K562 (cell line): Measurements from ENCODE around the gene LDB1. TPM values are rescaled to one million over a fixed set of nuclear protein-coding genes. Genes with fewer than 3 reads are reported as not detected.

Experiments
- ARID2 ChIP-seq: fragments of 450-650 bp; IDR thresholded peaks from 2 replicates; pipeline ENCODE4 v1.6.1; 2017; ENCODE audit warnings: antibody characterized with exemption, mild to moderate bottlenecking
- CHCHD3 ChIP-seq: fragments of 250-450 bp; sonication (Bioruptor Pico); IDR thresholded peaks from 2 replicates; pipeline ENCODE4 v2.1.2; 2022; ENCODE audit warnings: mild to moderate bottlenecking
- MAZ ChIP-seq, 2 experiments: fragments of 450-650 bp in 1 of 2; sonication (generic) in 1 of 2; formaldehyde crosslinking; IDR thresholded peaks in 1 of 2; conservative IDR thresholded peaks in 1 of 2; 2 replicates each; pipeline versions ENCODE4 v1.4.0 to v1.5.0; 2020; ENCODE audit warnings: mild to moderate bottlenecking in 1 of 2, missing genetic modification reagents in 1 of 2
- NONO ChIP-seq, 2 experiments: fragments of 200-400 bp in 1 of 2; fragments of 450-650 bp in 1 of 2; formaldehyde crosslinking in 1 of 2; IDR thresholded peaks; 2 replicates each; pipeline ENCODE4 v1.6.1; 2017; ENCODE audit warnings: low read depth in 2 of 2, mild to moderate bottlenecking in 2 of 2, moderate library complexity in 2 of 2, low read length in 1 of 2
- SNIP1 ChIP-seq: fragments of 450-650 bp; IDR thresholded peaks from 2 replicates; pipeline ENCODE4 v1.7.1; 2017; ENCODE audit warnings: low read depth, mild to moderate bottlenecking
- polyA plus RNA-seq, 8 experiments: library from polyadenylated mRNA; depleted of rRNA in 4 of 8; stranded (reverse) in 5 of 8; unstranded in 3 of 8; fragments of >200 nt; fragmentation: Nextera tagmentation in 2 of 8; fragmentation: Illumina TruSeq in 1 of 8; extraction: Ambion mirVana in 2 of 8; extraction: Trizol in 1 of 8; gene quantifications; 2 replicates each; pipeline versions ENCODE4 v1.2.1 to v1.2.3, GENCODE V29; 2011 to 2014; ENCODE audit warnings: inconsistent platforms in 1 of 8, missing spikeins in 1 of 8
- total RNA-seq, 7 experiments: library from RNA; depleted of rRNA in 6 of 7; stranded (reverse); fragments of >200 nt in 6 of 7; fragmentation: Illumina TruSeq in 2 of 7; extraction: Trizol in 2 of 7; gene quantifications; 2 replicates each; pipeline versions ENCODE4 v1.2.1 to v1.2.3, GENCODE V29; 2011 to 2021; ENCODE audit warnings: low replicate concordance in 1 of 7
- TF ChIP-seq, protein P1 (sequence below): sonication (generic); formaldehyde crosslinking; IDR thresholded peaks from 2 replicates; pipeline ENCODE4 v1.8.1; 2023; ENCODE audit warnings: mild to moderate bottlenecking, missing genetic modification reagents
- TF ChIP-seq, protein P2 (sequence below): sonication (generic); formaldehyde crosslinking; IDR thresholded peaks from 2 replicates; pipeline ENCODE4 v1.8.0; 2023; ENCODE audit warnings: mild to moderate bottlenecking, missing genetic modification reagents
- TF ChIP-seq, protein P3 (sequence below), 2 experiments: fragments of 450-650 bp; IDR thresholded peaks; 2 replicates each; pipeline ENCODE4 v1.6.1; 2016
- TF ChIP-seq, protein P4 (sequence below), 2 experiments: fragments of 450-650 bp; formaldehyde crosslinking in 1 of 2; IDR thresholded peaks; 2 replicates each; pipeline versions ENCODE4 v1.4.0 to v1.6.1; 2014 to 2020; ENCODE audit warnings: mild to moderate bottlenecking in 2 of 2, borderline replicate concordance in 1 of 2, low read depth in 1 of 2

The LDB1 gene
- total and polyA plus RNA-seq, 9 of the 15 experiments (the other 6 are each of a cell fraction or from before 2014, with no cell fraction given): 1.9 to 137 (median 105) TPM

DNA sequence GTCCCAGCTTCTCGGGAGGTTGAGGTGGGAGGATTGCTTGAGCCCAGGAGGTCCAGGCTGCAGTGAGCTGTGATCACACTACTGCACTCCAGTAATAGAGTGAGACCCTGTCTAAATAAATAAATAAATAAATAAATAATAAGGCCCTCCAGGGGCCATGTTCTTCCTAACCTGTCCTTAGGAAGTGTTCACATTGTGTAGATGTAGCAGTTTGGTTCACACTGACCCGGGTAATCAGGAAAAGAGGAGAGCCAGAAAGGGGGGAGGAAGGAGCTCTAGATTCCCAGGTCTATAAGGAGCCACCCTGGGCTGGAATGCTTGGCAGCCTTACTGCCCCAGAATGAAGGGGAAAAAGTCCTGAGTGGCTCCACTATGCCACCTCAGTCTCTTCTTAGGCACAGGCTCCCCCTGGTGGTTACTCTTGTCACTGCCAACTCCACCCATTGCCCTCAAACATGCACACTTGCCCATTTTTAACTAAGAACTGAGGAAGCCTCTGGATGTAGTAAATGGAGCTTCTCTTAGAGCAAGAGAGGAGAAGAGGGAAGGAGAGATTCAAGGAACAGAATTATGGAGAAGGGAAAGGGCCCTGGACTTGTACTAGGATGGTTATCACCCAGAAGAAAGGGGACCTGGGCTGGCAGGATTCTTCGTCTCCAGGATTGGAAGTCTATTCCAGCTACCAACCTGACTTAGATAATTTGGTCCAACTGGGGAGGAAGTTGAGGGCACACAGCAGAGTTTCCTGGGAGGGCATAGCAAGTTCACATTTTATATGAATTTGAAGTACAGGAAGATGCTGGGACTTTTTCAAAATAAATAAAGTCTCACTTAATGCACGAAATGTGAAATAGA lies 47.3 kb downstream of the LDB1 start (continued):
- TF ChIP-seq, protein P1, sequence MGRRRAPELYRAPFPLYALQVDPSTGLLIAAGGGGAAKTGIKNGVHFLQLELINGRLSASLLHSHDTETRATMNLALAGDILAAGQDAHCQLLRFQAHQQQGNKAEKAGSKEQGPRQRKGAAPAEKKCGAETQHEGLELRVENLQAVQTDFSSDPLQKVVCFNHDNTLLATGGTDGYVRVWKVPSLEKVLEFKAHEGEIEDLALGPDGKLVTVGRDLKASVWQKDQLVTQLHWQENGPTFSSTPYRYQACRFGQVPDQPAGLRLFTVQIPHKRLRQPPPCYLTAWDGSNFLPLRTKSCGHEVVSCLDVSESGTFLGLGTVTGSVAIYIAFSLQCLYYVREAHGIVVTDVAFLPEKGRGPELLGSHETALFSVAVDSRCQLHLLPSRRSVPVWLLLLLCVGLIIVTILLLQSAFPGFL (CRISPR knock-in tag): no peak
- TF ChIP-seq MAZ (CRISPR knock-in tag; conservative IDR thresholded peaks at IDR 0.05 in 1 of 2, IDR thresholded peaks at IDR 0.05 in 1 of 2): peak in 1 of 2 experiments; percentile 31; a peak in 1 of 4 replicates
- no peak for TF ChIP-seq CHCHD3 (CRISPR knock-in tag)
- TF ChIP-seq, protein P2, sequence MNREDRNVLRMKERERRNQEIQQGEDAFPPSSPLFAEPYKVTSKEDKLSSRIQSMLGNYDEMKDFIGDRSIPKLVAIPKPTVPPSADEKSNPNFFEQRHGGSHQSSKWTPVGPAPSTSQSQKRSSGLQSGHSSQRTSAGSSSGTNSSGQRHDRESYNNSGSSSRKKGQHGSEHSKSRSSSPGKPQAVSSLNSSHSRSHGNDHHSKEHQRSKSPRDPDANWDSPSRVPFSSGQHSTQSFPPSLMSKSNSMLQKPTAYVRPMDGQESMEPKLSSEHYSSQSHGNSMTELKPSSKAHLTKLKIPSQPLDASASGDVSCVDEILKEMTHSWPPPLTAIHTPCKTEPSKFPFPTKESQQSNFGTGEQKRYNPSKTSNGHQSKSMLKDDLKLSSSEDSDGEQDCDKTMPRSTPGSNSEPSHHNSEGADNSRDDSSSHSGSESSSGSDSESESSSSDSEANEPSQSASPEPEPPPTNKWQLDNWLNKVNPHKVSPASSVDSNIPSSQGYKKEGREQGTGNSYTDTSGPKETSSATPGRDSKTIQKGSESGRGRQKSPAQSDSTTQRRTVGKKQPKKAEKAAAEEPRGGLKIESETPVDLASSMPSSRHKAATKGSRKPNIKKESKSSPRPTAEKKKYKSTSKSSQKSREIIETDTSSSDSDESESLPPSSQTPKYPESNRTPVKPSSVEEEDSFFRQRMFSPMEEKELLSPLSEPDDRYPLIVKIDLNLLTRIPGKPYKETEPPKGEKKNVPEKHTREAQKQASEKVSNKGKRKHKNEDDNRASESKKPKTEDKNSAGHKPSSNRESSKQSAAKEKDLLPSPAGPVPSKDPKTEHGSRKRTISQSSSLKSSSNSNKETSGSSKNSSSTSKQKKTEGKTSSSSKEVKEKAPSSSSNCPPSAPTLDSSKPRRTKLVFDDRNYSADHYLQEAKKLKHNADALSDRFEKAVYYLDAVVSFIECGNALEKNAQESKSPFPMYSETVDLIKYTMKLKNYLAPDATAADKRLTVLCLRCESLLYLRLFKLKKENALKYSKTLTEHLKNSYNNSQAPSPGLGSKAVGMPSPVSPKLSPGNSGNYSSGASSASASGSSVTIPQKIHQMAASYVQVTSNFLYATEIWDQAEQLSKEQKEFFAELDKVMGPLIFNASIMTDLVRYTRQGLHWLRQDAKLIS (CRISPR knock-in tag): no peak
- peak; percentile 84 for TF ChIP-seq ARID2
- TF ChIP-seq, protein P3, sequence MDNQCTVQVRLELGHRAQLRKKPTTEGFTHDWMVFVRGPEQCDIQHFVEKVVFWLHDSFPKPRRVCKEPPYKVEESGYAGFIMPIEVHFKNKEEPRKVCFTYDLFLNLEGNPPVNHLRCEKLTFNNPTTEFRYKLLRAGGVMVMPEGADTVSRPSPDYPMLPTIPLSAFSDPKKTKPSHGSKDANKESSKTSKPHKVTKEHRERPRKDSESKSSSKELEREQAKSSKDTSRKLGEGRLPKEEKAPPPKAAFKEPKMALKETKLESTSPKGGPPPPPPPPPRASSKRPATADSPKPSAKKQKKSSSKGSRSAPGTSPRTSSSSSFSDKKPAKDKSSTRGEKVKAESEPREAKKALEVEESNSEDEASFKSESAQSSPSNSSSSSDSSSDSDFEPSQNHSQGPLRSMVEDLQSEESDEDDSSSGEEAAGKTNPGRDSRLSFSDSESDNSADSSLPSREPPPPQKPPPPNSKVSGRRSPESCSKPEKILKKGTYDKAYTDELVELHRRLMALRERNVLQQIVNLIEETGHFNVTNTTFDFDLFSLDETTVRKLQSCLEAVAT (IDR thresholded peaks at IDR 0.05): no peak
- TF ChIP-seq SNIP1: no peak
- TF ChIP-seq, protein P4, sequence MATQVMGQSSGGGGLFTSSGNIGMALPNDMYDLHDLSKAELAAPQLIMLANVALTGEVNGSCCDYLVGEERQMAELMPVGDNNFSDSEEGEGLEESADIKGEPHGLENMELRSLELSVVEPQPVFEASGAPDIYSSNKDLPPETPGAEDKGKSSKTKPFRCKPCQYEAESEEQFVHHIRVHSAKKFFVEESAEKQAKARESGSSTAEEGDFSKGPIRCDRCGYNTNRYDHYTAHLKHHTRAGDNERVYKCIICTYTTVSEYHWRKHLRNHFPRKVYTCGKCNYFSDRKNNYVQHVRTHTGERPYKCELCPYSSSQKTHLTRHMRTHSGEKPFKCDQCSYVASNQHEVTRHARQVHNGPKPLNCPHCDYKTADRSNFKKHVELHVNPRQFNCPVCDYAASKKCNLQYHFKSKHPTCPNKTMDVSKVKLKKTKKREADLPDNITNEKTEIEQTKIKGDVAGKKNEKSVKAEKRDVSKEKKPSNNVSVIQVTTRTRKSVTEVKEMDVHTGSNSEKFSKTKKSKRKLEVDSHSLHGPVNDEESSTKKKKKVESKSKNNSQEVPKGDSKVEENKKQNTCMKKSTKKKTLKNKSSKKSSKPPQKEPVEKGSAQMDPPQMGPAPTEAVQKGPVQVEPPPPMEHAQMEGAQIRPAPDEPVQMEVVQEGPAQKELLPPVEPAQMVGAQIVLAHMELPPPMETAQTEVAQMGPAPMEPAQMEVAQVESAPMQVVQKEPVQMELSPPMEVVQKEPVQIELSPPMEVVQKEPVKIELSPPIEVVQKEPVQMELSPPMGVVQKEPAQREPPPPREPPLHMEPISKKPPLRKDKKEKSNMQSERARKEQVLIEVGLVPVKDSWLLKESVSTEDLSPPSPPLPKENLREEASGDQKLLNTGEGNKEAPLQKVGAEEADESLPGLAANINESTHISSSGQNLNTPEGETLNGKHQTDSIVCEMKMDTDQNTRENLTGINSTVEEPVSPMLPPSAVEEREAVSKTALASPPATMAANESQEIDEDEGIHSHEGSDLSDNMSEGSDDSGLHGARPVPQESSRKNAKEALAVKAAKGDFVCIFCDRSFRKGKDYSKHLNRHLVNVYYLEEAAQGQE (IDR thresholded peaks at IDR 0.05; ENCODE audit: borderline replicate concordance): peak; percentile 92
- TF ChIP-seq, protein P4 (CRISPR knock-in tag; IDR thresholded peaks at IDR 0.05; ENCODE audit: low read depth): no peak
- TF ChIP-seq NONO (IDR thresholded peaks at IDR 0.05; ENCODE audit: low read depth in 2 of 2, low read length in 1 of 2): no peak
